HG02884 (cell line): Measurements from ENCODE around the gene SERPINB13.
"Not testable (repeated sequence)": the region's sequence is repeated elsewhere in the genome, so short reads cannot be mapped to it uniquely, and the experiment has no call there.

ENCODE experiments used
- ATAC-seq: cut with Tn5 transposase; IDR thresholded peaks from one replicate; pipeline ENCODE4 v1.9.1; 2021; ENCODE audit warnings: mild to moderate bottlenecking, moderate library complexity; ENCODE audit not compliant: unreplicated experiment

SERPINB13 gene

GRCh38 chr18:63644694-63645093 lies 57.6 kb downstream of the SERPINB13 start:
- not testable (repeated sequence) for ATAC-seq

- ATAC-seq = no peak
Measured at GRCh38 chr18:63646936-63647335, 59.8 kb downstream of the SERPINB13 start.

- no peak for ATAC-seq
Measured at GRCh38 chr18:63648241-63648640, 61.1 kb downstream of the SERPINB13 start.
